Measurements from ENCODE around the gene TMEM185A.
"Not testable (repeated sequence)": the region's sequence is repeated elsewhere in the genome, so short reads cannot be mapped to it uniquely, and the experiment has no call there.

Gene TMEM185A

GRCh38 chrX:149607699-149608098 is 23.9 kb downstream of the TMEM185A start:
- H3K79me2 ChIP-seq (ENCODE audit: low read length) = no peaks in the 10 kb centered on the region
- H3K27ac ChIP-seq (ENCODE audit: low read length) = no peak overlapping the region
- H3K9me3 ChIP-seq (replicated peaks; ENCODE audit: insufficient read depth, low read length) = no peaks in the 10 kb centered on the region
- no peaks in the 10 kb centered on the region for H3F3A ChIP-seq (ENCODE audit: insufficient read depth, low read length)
- no peaks in the 10 kb centered on the region for H4K20me1 ChIP-seq (ENCODE audit: insufficient read depth, low read length)
- no peaks in the 10 kb centered on the region for H3K9me2 ChIP-seq (replicated peaks; ENCODE audit: insufficient read depth, low read length)
- no peak for DNase-seq
- no peak overlapping the region for H2AFZ ChIP-seq (ENCODE audit: low read length)
- no peaks in the 10 kb centered on the region for H3K36me3 ChIP-seq (replicated peaks; ENCODE audit: insufficient read depth, low read length)
- H3K9ac ChIP-seq (ENCODE audit: low read length) = no peak overlapping the region
- H3K4me2 ChIP-seq (ENCODE audit: low read depth, low read length) = no peak overlapping the region
- TF ChIP-seq EZH2phosphoT487 (IDR thresholded peaks at IDR 0.05; ENCODE audit: low read length) (no peak), EZH2 (optimal IDR thresholded peaks at IDR 0.05; ENCODE audit: low read depth, low read length) (no peak), CTCF (IDR thresholded peaks at IDR 0.05; ENCODE audit: low read length) (no peak)
- no peak overlapping the region for H3K4me3 ChIP-seq (ENCODE audit: low read length)
- no peaks in the 10 kb centered on the region for H3K27me3 ChIP-seq (replicated peaks; ENCODE audit: insufficient read depth, low read length)
- no peaks in the 10 kb centered on the region for H3K4me1 ChIP-seq (ENCODE audit: low read length)

GRCh38 chrX:149605248-149605885 is 26.2 kb downstream of the TMEM185A start:
- DNase-seq; H3F3A ChIP-seq (ENCODE audit: insufficient read depth, low read length): not testable (repeated sequence)

GRCh38 chrX:149598603-149599002 is 33.0 kb downstream of the TMEM185A start:
- not testable (repeated sequence) for H3K9ac ChIP-seq (ENCODE audit: low read length); H3K27me3 ChIP-seq (replicated peaks; ENCODE audit: insufficient read depth, low read length); DNase-seq; H3K9me2 ChIP-seq (replicated peaks; ENCODE audit: insufficient read depth, low read length); H3K4me2 ChIP-seq (ENCODE audit: low read depth, low read length); H3K4me3 ChIP-seq (ENCODE audit: low read length); H3K27ac ChIP-seq (ENCODE audit: low read length); H3K4me1 ChIP-seq (ENCODE audit: low read length); H4K20me1 ChIP-seq (ENCODE audit: insufficient read depth, low read length); H3F3A ChIP-seq (ENCODE audit: insufficient read depth, low read length); H3K9me3 ChIP-seq (replicated peaks; ENCODE audit: insufficient read depth, low read length); H2AFZ ChIP-seq (ENCODE audit: low read length); H3K79me2 ChIP-seq (ENCODE audit: low read length); H3K36me3 ChIP-seq (replicated peaks; ENCODE audit: insufficient read depth, low read length)

More at GRCh38 chrX:149605248-149605885, 26.2 kb downstream of the TMEM185A start:
- H2AFZ ChIP-seq (ENCODE audit: low read length); H3K4me2 ChIP-seq (ENCODE audit: low read depth, low read length); H3K79me2 ChIP-seq (ENCODE audit: low read length); H3K4me1 ChIP-seq (ENCODE audit: low read length); H3K27ac ChIP-seq (ENCODE audit: low read length); H3K9ac ChIP-seq (ENCODE audit: low read length); H3K36me3 ChIP-seq (replicated peaks; ENCODE audit: insufficient read depth, low read length); H3K27me3 ChIP-seq (replicated peaks; ENCODE audit: insufficient read depth, low read length); H3K9me3 ChIP-seq (replicated peaks; ENCODE audit: insufficient read depth, low read length); H3K9me2 ChIP-seq (replicated peaks; ENCODE audit: insufficient read depth, low read length); H3K4me3 ChIP-seq (ENCODE audit: low read length); H4K20me1 ChIP-seq (ENCODE audit: insufficient read depth, low read length): not testable (repeated sequence)

GRCh38 chrX:149595943-149596342 is 35.6 kb downstream of the TMEM185A start:
- not testable (repeated sequence) for H3K79me2 ChIP-seq (ENCODE audit: low read length); DNase-seq; H3K9me3 ChIP-seq (replicated peaks; ENCODE audit: insufficient read depth, low read length); H3K27me3 ChIP-seq (replicated peaks; ENCODE audit: insufficient read depth, low read length); H3K36me3 ChIP-seq (replicated peaks; ENCODE audit: insufficient read depth, low read length); H3K4me1 ChIP-seq (ENCODE audit: low read length); H3F3A ChIP-seq (ENCODE audit: insufficient read depth, low read length); H3K4me3 ChIP-seq (ENCODE audit: low read length); H3K27ac ChIP-seq (ENCODE audit: low read length); H3K4me2 ChIP-seq (ENCODE audit: low read depth, low read length); H4K20me1 ChIP-seq (ENCODE audit: insufficient read depth, low read length); H2AFZ ChIP-seq (ENCODE audit: low read length); H3K9me2 ChIP-seq (replicated peaks; ENCODE audit: insufficient read depth, low read length); H3K9ac ChIP-seq (ENCODE audit: low read length)

GRCh38 chrX:149595214-149595613 is 36.4 kb downstream of the TMEM185A start, which contains the start of gene HSFX2:
HSFX2 (minus strand) TSS chrX:149595314; CDS start chrX:149594700, 614 bp downstream.
- H3K9ac ChIP-seq (ENCODE audit: low read length); H3K4me3 ChIP-seq (ENCODE audit: low read length); H3K27me3 ChIP-seq (replicated peaks; ENCODE audit: insufficient read depth, low read length); H3K4me1 ChIP-seq (ENCODE audit: low read length); H2AFZ ChIP-seq (ENCODE audit: low read length); H3K4me2 ChIP-seq (ENCODE audit: low read depth, low read length); H3K9me2 ChIP-seq (replicated peaks; ENCODE audit: insufficient read depth, low read length); H3K9me3 ChIP-seq (replicated peaks; ENCODE audit: insufficient read depth, low read length); H3K27ac ChIP-seq (ENCODE audit: low read length); H3K79me2 ChIP-seq (ENCODE audit: low read length); H3K36me3 ChIP-seq (replicated peaks; ENCODE audit: insufficient read depth, low read length); H4K20me1 ChIP-seq (ENCODE audit: insufficient read depth, low read length); H3F3A ChIP-seq (ENCODE audit: insufficient read depth, low read length); DNase-seq: not testable (repeated sequence)

GRCh38 chrX:149590993-149591392 is 40.6 kb downstream of the TMEM185A start:
- H3F3A ChIP-seq (ENCODE audit: insufficient read depth, low read length); H3K4me3 ChIP-seq (ENCODE audit: low read length); H3K9ac ChIP-seq (ENCODE audit: low read length); DNase-seq; H4K20me1 ChIP-seq (ENCODE audit: insufficient read depth, low read length); H3K27me3 ChIP-seq (replicated peaks; ENCODE audit: insufficient read depth, low read length); H3K79me2 ChIP-seq (ENCODE audit: low read length); H2AFZ ChIP-seq (ENCODE audit: low read length); H3K27ac ChIP-seq (ENCODE audit: low read length); H3K4me2 ChIP-seq (ENCODE audit: low read depth, low read length); H3K36me3 ChIP-seq (replicated peaks; ENCODE audit: insufficient read depth, low read length); H3K9me3 ChIP-seq (replicated peaks; ENCODE audit: insufficient read depth, low read length); H3K9me2 ChIP-seq (replicated peaks; ENCODE audit: insufficient read depth, low read length); H3K4me1 ChIP-seq (ENCODE audit: low read length): not testable (repeated sequence)

- H3K9me2 ChIP-seq (replicated peaks; ENCODE audit: insufficient read depth, low read length); H3F3A ChIP-seq (ENCODE audit: insufficient read depth, low read length); H2AFZ ChIP-seq (ENCODE audit: low read length); H3K9me3 ChIP-seq (replicated peaks; ENCODE audit: insufficient read depth, low read length); H3K36me3 ChIP-seq (replicated peaks; ENCODE audit: insufficient read depth, low read length); H3K27me3 ChIP-seq (replicated peaks; ENCODE audit: insufficient read depth, low read length); H3K4me3 ChIP-seq (ENCODE audit: low read length); H3K27ac ChIP-seq (ENCODE audit: low read length); H3K4me1 ChIP-seq (ENCODE audit: low read length); H4K20me1 ChIP-seq (ENCODE audit: insufficient read depth, low read length); DNase-seq; H3K4me2 ChIP-seq (ENCODE audit: low read depth, low read length); H3K79me2 ChIP-seq (ENCODE audit: low read length); H3K9ac ChIP-seq (ENCODE audit: low read length): not testable (repeated sequence)
These were observed 44.2 kb downstream of the TMEM185A start, which contains the start of gene MAGEA9B for GRCh38 chrX:149587359-149587758. MAGEA9B (minus strand) TSS chrX:149587459; CDS start chrX:149583179, 4,280 bp downstream.
